Trophoblast cell (in vitro differentiated cells and primary cell): Measurements from ENCODE around the gene COA8.

Source experiments
- DNase-seq, 2 donors: peaks; one replicate each; pipeline ENCODE4 v3.0.0-alpha.2; 2016
- H2AFZ ChIP-seq: 2 replicates; pipeline ENCODE4 v1.6.1; 2013; ENCODE audit warnings: low read length, moderate library complexity, mild to moderate bottlenecking; ENCODE audit not compliant: insufficient read depth, poor library complexity
- H2AK5ac ChIP-seq: 2 replicates; pipeline ENCODE4 v1.6.1; 2013; ENCODE audit warnings: mild to moderate bottlenecking, low read length
- H2BK120ac ChIP-seq: 2 replicates; pipeline ENCODE4 v1.6.1; 2013; ENCODE audit warnings: low read length, mild to moderate bottlenecking, moderate library complexity; ENCODE audit not compliant: insufficient read depth, poor library complexity
- H2BK12ac ChIP-seq: 2 replicates; pipeline ENCODE4 v1.6.1; 2013; ENCODE audit warnings: mild to moderate bottlenecking, low read length, moderate library complexity
- H2BK5ac ChIP-seq: 2 replicates; pipeline ENCODE4 v1.6.1; 2013; ENCODE audit warnings: low read length, low read depth, moderate library complexity, mild to moderate bottlenecking; ENCODE audit not compliant: poor library complexity
- H3K14ac ChIP-seq: 2 replicates; pipeline ENCODE4 v1.6.1; 2013; ENCODE audit warnings: mild to moderate bottlenecking, low read length
- H3K18ac ChIP-seq: 2 replicates; pipeline ENCODE4 v1.6.1; 2013; ENCODE audit warnings: mild to moderate bottlenecking, low read length
- H3K23ac ChIP-seq: 2 replicates; pipeline ENCODE4 v1.6.1; 2013; ENCODE audit warnings: low read length
- H3K27ac ChIP-seq: 2 replicates; pipeline ENCODE4 v1.5.1; 2013; ENCODE audit warnings: low read depth, mild to moderate bottlenecking, inconsistent platforms, low read length, moderate library complexity
- H3K27me3 ChIP-seq: 2 replicates; pipeline ENCODE4 v1.6.1; 2013; ENCODE audit warnings: inconsistent platforms, mild to moderate bottlenecking, low read length, moderate library complexity; ENCODE audit not compliant: insufficient read depth
- H3K36me3 ChIP-seq, 2 experiments: 1 replicate in 1 of 2; 2 replicates in 1 of 2; pipeline ENCODE4 v1.6.1; 2013; ENCODE audit warnings: low read length in 2 of 2, mild to moderate bottlenecking in 2 of 2, moderate library complexity in 1 of 2; ENCODE audit not compliant: insufficient read depth in 2 of 2, control insufficient read depth in 1 of 2
- H3K4ac ChIP-seq: 2 replicates; pipeline ENCODE4 v1.6.1; 2013; ENCODE audit warnings: low read depth, mild to moderate bottlenecking, low read length, moderate library complexity
- H3K4me1 ChIP-seq, 2 experiments: 1 replicate in 1 of 2; 2 replicates in 1 of 2; pipeline ENCODE4 v1.6.1; 2013; ENCODE audit warnings: low read length in 2 of 2, mild to moderate bottlenecking in 2 of 2, moderate library complexity in 1 of 2; ENCODE audit not compliant: insufficient read depth in 2 of 2, control insufficient read depth in 1 of 2
- H3K4me2 ChIP-seq: 2 replicates; pipeline ENCODE4 v1.6.1; 2013; ENCODE audit warnings: inconsistent platforms, mild to moderate bottlenecking, low read length, moderate library complexity
- H3K4me3 ChIP-seq: 2 replicates; pipeline ENCODE4 v1.5.1; 2013; ENCODE audit warnings: mild to moderate bottlenecking, low read depth, low read length, inconsistent platforms
- H3K79me1 ChIP-seq: one replicate; pipeline ENCODE4 v1.6.1; 2013; ENCODE audit warnings: low read length
- H3K79me2 ChIP-seq: 2 replicates; pipeline ENCODE4 v1.6.1; 2013; ENCODE audit warnings: low read length, mild to moderate bottlenecking; ENCODE audit not compliant: control insufficient read depth, insufficient read depth, poor library complexity
- H3K9ac ChIP-seq: 2 replicates; pipeline ENCODE4 v1.6.1; 2013; ENCODE audit warnings: mild to moderate bottlenecking, low read length
- H3K9me3 ChIP-seq: 2 replicates; pipeline ENCODE4 v1.6.1; 2013; ENCODE audit warnings: low read depth, mild to moderate bottlenecking, control low read depth, inconsistent platforms, low read length; ENCODE audit not compliant: insufficient read depth
- H4K12ac ChIP-seq: 2 replicates; pipeline ENCODE4 v1.6.1; 2013; ENCODE audit warnings: low read depth, mild to moderate bottlenecking, low read length, moderate library complexity
- H4K8ac ChIP-seq: 2 replicates; pipeline ENCODE4 v1.6.1; 2013; ENCODE audit warnings: low read depth, mild to moderate bottlenecking, low read length, moderate library complexity
- H4K91ac ChIP-seq: one replicate; pipeline ENCODE4 v1.6.1; 2013; ENCODE audit warnings: low read depth, mild to moderate bottlenecking, low read length, moderate library complexity
- WGBS: extraction: QIAGEN DNeasy Blood & Tissue Kit; methylation state at CpG from one replicate; pipeline ENCODE4 v1.1.7; 2013; ENCODE audit warnings: missing lambda C conversion rate; ENCODE audit not compliant: insufficient read length, insufficient coverage; ENCODE audit errors: extremely low coverage; 5-methylcytosine and 5-hydroxymethylcytosine counted together

Gene COA8

DNA sequence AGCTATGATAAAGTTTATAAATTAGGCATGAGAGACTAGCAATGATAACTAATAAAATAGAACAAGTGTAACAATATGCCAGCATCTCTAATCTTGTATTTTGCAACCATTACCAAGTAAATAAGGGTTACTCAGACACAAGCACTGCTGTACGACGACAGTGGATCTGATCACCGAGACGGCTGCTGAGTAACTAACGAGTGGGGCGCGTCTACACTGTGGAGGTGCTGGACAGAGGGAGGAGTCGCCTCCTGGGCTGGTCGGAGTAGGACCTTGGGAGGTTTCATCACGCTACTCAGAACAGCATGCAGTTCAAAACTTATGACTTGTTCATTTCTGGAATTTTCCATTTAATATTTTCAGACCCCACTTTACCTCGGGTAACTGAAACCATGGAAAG lies 18.4 kb downstream of the COA8 start:
- H3K18ac ChIP-seq, result no peak overlapping the region
- H3K9me3 ChIP-seq, result no peaks in the 10 kb centered on the region
- no peak overlapping the region for H4K8ac ChIP-seq
- H3K27me3 ChIP-seq, result no peaks in the 10 kb centered on the region
- no peak overlapping the region for H2AK5ac ChIP-seq
- no peak overlapping the region for H3K23ac ChIP-seq
- no peaks in the 10 kb centered on the region for H3K79me2 ChIP-seq
- H2BK12ac ChIP-seq, result no peak overlapping the region
- H3K14ac ChIP-seq, result no peak overlapping the region
- H3K4me1 ChIP-seq, result peaks cover 0 to 3% of the 10 kb centered on the region in 2 experiments
- no peak overlapping the region for H2BK120ac ChIP-seq
- no peak overlapping the region for H4K12ac ChIP-seq
- H2BK5ac ChIP-seq, result no peak overlapping the region
- H3K27ac ChIP-seq, result no peak overlapping the region
- WGBS, result no CpG with 5 or more reads among the region's 11 CpGs
- H3K9ac ChIP-seq, result no peak overlapping the region
- H3K4me2 ChIP-seq, result no peak overlapping the region
- no peak overlapping the region for H3K4ac ChIP-seq
- no peak overlapping the region for H2AFZ ChIP-seq
- peaks cover 18 to 32% of the 10 kb centered on the region in 2 experiments for H3K36me3 ChIP-seq
- no peak for DNase-seq
- H3K79me1 ChIP-seq, result no peaks in the 10 kb centered on the region
- no peak overlapping the region for H3K4me3 ChIP-seq
- H4K91ac ChIP-seq, result no peak overlapping the region

DNA sequence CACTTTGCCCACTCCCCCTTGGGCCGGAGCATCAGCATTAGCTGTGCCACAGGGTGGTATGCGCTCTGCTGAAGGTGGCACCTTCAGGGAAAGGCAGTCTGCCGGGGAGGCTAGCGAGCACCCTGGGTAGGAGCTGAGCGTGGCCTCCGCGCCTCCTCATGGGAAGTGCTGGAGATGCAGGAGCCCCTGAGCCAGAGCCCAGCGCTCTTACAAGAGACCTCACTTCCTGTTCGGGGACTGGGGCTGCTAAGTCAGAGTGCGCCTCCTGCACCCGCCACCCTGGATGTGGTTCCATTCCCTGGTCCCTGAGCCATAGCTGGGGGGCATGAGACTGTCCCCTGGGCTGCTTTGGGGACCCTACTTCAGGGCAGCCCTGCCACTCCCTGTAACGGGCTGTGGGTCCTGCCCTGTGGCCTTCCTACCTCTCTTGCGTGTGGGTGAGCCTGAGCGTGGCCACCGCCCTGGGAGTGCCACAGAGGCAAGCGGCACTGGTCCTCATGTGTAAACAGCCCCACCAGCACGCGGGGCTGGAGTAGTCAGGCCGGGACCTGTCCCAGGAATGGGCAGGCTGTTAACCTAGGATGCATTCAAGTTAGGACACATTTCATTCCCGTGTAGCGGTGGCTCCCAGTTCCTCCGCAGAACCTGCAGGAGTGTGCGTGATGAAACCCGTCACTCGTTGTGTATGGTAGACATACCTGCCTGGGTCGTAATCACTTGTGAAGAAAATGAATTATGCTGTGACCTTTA lies 19.4 kb downstream of the COA8 start:
- Histone ChIP-seq H3K79me1 (no peaks in the 10 kb centered on the region), H3K79me2 (no peaks in the 10 kb centered on the region), H3K9me3 (no peaks in the 10 kb centered on the region), H4K8ac (no peak overlapping the region), H2BK120ac (no peak overlapping the region), H3K27me3 (no peaks in the 10 kb centered on the region), H3K14ac (no peak overlapping the region), H3K4me2 (no peak overlapping the region), H3K9ac (no peak overlapping the region), H4K91ac (no peak overlapping the region), H4K12ac (no peak overlapping the region), H3K23ac (no peak overlapping the region), H2AFZ (no peak overlapping the region), H2BK5ac (no peak overlapping the region), H3K4ac (no peak overlapping the region), H3K4me1 (no peaks in the 10 kb centered on the region), H3K27ac (no peak overlapping the region), H3K36me3 (peaks cover 18 to 31% of the 10 kb centered on the region in 2 experiments), H2AK5ac (no peak overlapping the region), H3K18ac (no peak overlapping the region), H3K4me3 (peak overlapping the region; percentile 27), H2BK12ac (no peak overlapping the region)
- WGBS, result no CpG with 5 or more reads among the region's 26 CpGs
- peak; percentile 13 to 25 for DNase-seq

DNA sequence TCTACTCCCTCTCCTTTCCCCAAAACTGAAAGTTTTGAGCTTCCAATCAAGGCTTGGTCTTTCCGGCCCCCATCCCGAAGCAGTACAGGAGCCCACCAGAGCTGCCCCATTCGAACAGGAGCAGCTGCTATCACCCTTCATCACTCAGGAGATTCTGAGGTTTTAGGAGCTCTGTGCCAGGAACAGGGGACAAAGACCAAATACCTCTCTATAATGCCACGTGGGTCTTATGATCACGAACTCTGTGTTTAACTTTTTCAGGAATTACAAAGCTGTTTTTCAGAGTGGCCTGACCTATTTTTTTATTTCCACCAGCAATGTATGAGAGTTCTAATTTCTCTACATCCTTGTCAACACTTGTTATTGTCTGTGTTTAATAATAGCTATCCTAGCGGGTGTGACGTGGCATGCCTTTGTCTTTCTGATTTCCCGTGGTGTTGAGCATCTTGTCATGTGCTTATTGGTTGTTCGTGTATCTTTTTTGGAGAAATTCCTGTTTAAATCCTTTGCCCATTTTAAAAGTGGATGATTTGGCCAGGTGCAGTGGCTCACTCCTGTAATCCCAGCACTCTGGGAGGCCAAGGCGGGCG lies 21.7 kb downstream of the COA8 start:
- H3K23ac ChIP-seq, result no peak overlapping the region
- H4K91ac ChIP-seq, result no peak overlapping the region
- H3K27me3 ChIP-seq, result no peaks in the 10 kb centered on the region
- H2AFZ ChIP-seq, result no peak overlapping the region
- no peak overlapping the region for H4K8ac ChIP-seq
- H3K9ac ChIP-seq, result no peak overlapping the region
- peaks cover 21% of the 10 kb centered on the region in 2 experiments for H3K36me3 ChIP-seq
- no peak overlapping the region for H2BK5ac ChIP-seq
- H3K27ac ChIP-seq, result no peak overlapping the region
- H3K4me1 ChIP-seq, result no peaks in the 10 kb centered on the region
- no peak overlapping the region for H2AK5ac ChIP-seq
- no peak overlapping the region for H3K4ac ChIP-seq
- no peak overlapping the region for H3K14ac ChIP-seq
- no peak overlapping the region for H4K12ac ChIP-seq
- H3K79me2 ChIP-seq, result no peaks in the 10 kb centered on the region
- WGBS, result no CpG with 5 or more reads among the region's 11 CpGs
- no peak overlapping the region for H3K18ac ChIP-seq
- H2BK12ac ChIP-seq, result no peak overlapping the region
- no peaks in the 10 kb centered on the region for H3K79me1 ChIP-seq
- H2BK120ac ChIP-seq, result no peak overlapping the region
- no peak for DNase-seq
- no peak overlapping the region for H3K4me2 ChIP-seq
- H3K4me3 ChIP-seq, result no peak overlapping the region
- H3K9me3 ChIP-seq, result no peaks in the 10 kb centered on the region

DNA sequence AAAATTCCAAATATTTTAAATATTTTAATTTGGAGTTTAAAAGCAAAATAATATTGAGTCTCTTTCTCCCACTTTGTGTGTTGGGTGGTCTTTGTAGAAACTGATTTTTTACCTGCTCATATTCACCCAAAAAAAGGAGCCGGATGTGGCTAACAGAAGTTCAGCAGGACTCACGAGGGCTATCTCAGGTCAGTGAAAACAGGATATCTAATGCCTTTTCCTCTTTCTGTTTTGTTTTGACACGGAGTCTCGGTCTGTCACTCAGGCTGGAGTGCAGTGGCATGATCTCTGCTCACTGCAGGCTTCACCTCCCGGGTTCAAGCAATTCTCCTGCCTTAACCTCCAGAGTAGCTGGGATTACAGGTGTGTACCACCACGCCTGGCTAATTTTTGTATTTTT lies 30.8 kb downstream of the COA8 start:
- Histone ChIP-seq H3K27ac (no peak overlapping the region), H3K18ac (no peak overlapping the region), H3K14ac (no peak overlapping the region), H3K4me2 (no peak overlapping the region), H2BK12ac (no peak overlapping the region), H3K4me1 (peaks cover 8 to 9% of the 10 kb centered on the region in 2 experiments), H3K79me2 (no peaks in the 10 kb centered on the region), H2BK120ac (no peak overlapping the region), H3K27me3 (no peaks in the 10 kb centered on the region), H2AK5ac (no peak overlapping the region), H4K8ac (no peak overlapping the region), H2AFZ (no peak overlapping the region), H3K4ac (no peak overlapping the region), H3K9me3 (no peaks in the 10 kb centered on the region), H3K79me1 (no peaks in the 10 kb centered on the region), H3K23ac (no peak overlapping the region), H3K9ac (no peak overlapping the region), H4K91ac (no peak overlapping the region), H4K12ac (no peak overlapping the region), H3K36me3 (peaks cover 9 to 12% of the 10 kb centered on the region in 2 experiments), H3K4me3 (no peak overlapping the region), H2BK5ac (no peak overlapping the region)
- no CpG with 5 or more reads among the region's 6 CpGs for WGBS
- DNase-seq, result no peak
